GM23338 (cell line): ENCODE results near the gene RPL3. TPM values are rescaled to one million over a fixed set of nuclear protein-coding genes. Genes with fewer than 3 reads are reported as not detected.

Experiments
- ATAC-seq: fragments of 200-7000 bp; cut with Tn5 transposase; 3 replicates; pipeline ENCODE4 v1.9.1; 2020
- DNase-seq: peaks from one replicate; pipeline ENCODE4 v3.0.0-alpha.2; 2015; ENCODE audit warnings: low spot score
- H2AFZ ChIP-seq: fragments of 200-600 bp; sonication (generic); 2 replicates; pipeline ENCODE4 v1.8.0; 2016; ENCODE audit warnings: antibody characterized with exemption, mild to moderate bottlenecking, moderate library complexity
- H3F3A ChIP-seq: fragments of 200-600 bp; sonication (generic); replicated peaks from 2 replicates; pipeline ENCODE4 v1.8.0; 2017; ENCODE audit warnings: antibody characterized with exemption, mixed run types, low read depth
- H3K27ac ChIP-seq: fragments of 200-600 bp; sonication (generic); 2 replicates; pipeline ENCODE4 v1.6.1; 2016; ENCODE audit warnings: low read depth
- H3K27me3 ChIP-seq: fragments of 200-600 bp; sonication (generic); 2 replicates; pipeline ENCODE4 v1.8.0; 2016; ENCODE audit warnings: mild to moderate bottlenecking, mixed run types, moderate library complexity; ENCODE audit not compliant: insufficient read depth
- H3K36me3 ChIP-seq: fragments of 200-600 bp; sonication (generic); 2 replicates; pipeline ENCODE4 v1.8.0; 2016; ENCODE audit warnings: mild to moderate bottlenecking; ENCODE audit not compliant: insufficient read depth
- H3K4me1 ChIP-seq: fragments of 200-600 bp; sonication (generic); 2 replicates; pipeline ENCODE4 v1.8.0; 2016; ENCODE audit warnings: mild to moderate bottlenecking, moderate library complexity; ENCODE audit not compliant: insufficient read depth
- H3K4me2 ChIP-seq: fragments of 200-600 bp; sonication (generic); 2 replicates; pipeline ENCODE4 v1.7.1; 2017; ENCODE audit warnings: mixed run types
- H3K4me3 ChIP-seq: fragments of 200-600 bp; sonication (generic); 2 replicates; pipeline ENCODE4 v1.6.1; 2016; ENCODE audit warnings: mixed run types
- H3K79me2 ChIP-seq: fragments of 200-600 bp; sonication (generic); replicated peaks from 2 replicates; pipeline ENCODE4 v1.8.0; 2017; ENCODE audit warnings: mild to moderate bottlenecking; ENCODE audit not compliant: insufficient read depth
- H3K9me2 ChIP-seq: fragments of 200-600 bp; sonication (generic); 2 replicates; pipeline ENCODE4 v1.8.0; 2017; ENCODE audit not compliant: insufficient read depth
- H4K20me1 ChIP-seq: fragments of 200-600 bp; sonication (generic); replicated peaks from 2 replicates; pipeline ENCODE4 v1.8.0; 2017; ENCODE audit warnings: mild to moderate bottlenecking; ENCODE audit not compliant: insufficient read depth
- H3K27ac Mint-ChIP-seq: 2 replicates; pipeline ENCODE4 v1.8.0; 2020; ENCODE audit warnings: inconsistent platforms, mild to moderate bottlenecking, moderate library complexity, mixed read lengths
- H3K27me3 Mint-ChIP-seq: 3 replicates; pipeline ENCODE4 v1.8.0; 2022; ENCODE audit warnings: low read depth, mild to moderate bottlenecking, moderate library complexity, mixed read lengths, inconsistent platforms; ENCODE audit not compliant: insufficient read depth, poor library complexity
- H3K36me3 Mint-ChIP-seq: 3 replicates; pipeline ENCODE4 v1.8.0; 2021; ENCODE audit warnings: low read depth, mild to moderate bottlenecking, inconsistent platforms, moderate library complexity, mixed read lengths
- H3K4me1 Mint-ChIP-seq: 3 replicates; pipeline ENCODE4 v1.8.0; 2020; ENCODE audit warnings: mild to moderate bottlenecking, inconsistent platforms, mixed read lengths
- H3K4me3 Mint-ChIP-seq: 3 replicates; pipeline ENCODE4 v1.8.0; 2021; ENCODE audit warnings: moderate library complexity, mild to moderate bottlenecking, inconsistent platforms, mixed read lengths
- H3K9me3 Mint-ChIP-seq: 3 replicates; pipeline ENCODE4 v1.8.0; 2020; ENCODE audit warnings: moderate library complexity, mild to moderate bottlenecking, inconsistent platforms, mixed read lengths
- CTCF ChIP-seq, 2 experiments: fragments of 200-600 bp in 1 of 2; sonication (generic) in 1 of 2; conservative IDR thresholded peaks; 2 replicates each; pipeline versions ENCODE4 v1.5.1 to v1.6.1; 2016 to 2017; ENCODE audit warnings: antibody characterized with exemption in 2 of 2, low read depth in 2 of 2, mild to moderate bottlenecking in 2 of 2, moderate library complexity in 1 of 2
- EZH2 ChIP-seq: fragments of 200-600 bp; sonication (generic); IDR thresholded peaks from one replicate; pipeline ENCODE4 v1.8.0; 2017; ENCODE audit warnings: antibody characterized with exemption, mild to moderate bottlenecking, low read depth; ENCODE audit not compliant: unreplicated experiment
- JUNB ChIP-seq: IDR thresholded peaks from one replicate; pipeline ENCODE4 v1.6.1; 2016; ENCODE audit warnings: antibody characterized with exemption; ENCODE audit not compliant: unreplicated experiment
- NANOG ChIP-seq: IDR thresholded peaks from 2 replicates; pipeline ENCODE4 v1.6.1; 2016; ENCODE audit warnings: antibody characterized with exemption, borderline replicate concordance
- POLR2AphosphoS5 ChIP-seq: IDR thresholded peaks from 2 replicates; pipeline ENCODE4 v1.6.1; 2016; ENCODE audit warnings: antibody characterized with exemption, low read depth
- REST ChIP-seq: IDR thresholded peaks from one replicate; pipeline ENCODE4 v1.6.1; 2018; ENCODE audit warnings: antibody characterized with exemption; ENCODE audit not compliant: unreplicated experiment
- STAT1 ChIP-seq: IDR thresholded peaks from one replicate; pipeline ENCODE4 v1.6.1; 2016; ENCODE audit warnings: antibody characterized with exemption; ENCODE audit not compliant: unreplicated experiment
- ZNF331 ChIP-seq: fragments of 250-450 bp; sonication (Bioruptor Pico); IDR thresholded peaks from 2 replicates; pipeline ENCODE4 v1.5.0; 2020; ENCODE audit warnings: low read depth, mild to moderate bottlenecking, moderate library complexity
- ZNF462 ChIP-seq: fragments of 250-450 bp; sonication (Bioruptor Pico); IDR thresholded peaks from 2 replicates; pipeline ENCODE4 v1.5.0; 2020; ENCODE audit warnings: mild to moderate bottlenecking, moderate library complexity
- polyA plus RNA-seq: library from polyadenylated mRNA; unstranded; fragments of >200 nt; fragmentation: Nextera tagmentation; extraction: Ambion mirVana; gene quantifications from 2 replicates; pipeline ENCODE4 v1.2.1, GENCODE V29; 2016
- total RNA-seq: library from RNA; depleted of rRNA; stranded (reverse); fragments of >200 nt; shearing (Covaris generic); gene quantifications from 2 replicates; pipeline ENCODE4 v1.2.3, GENCODE V29; 2014

Gene RPL3
- total and polyA plus RNA-seq, 2 experiments from 2014 or later, result 1,983 to 3,244 TPM

- DNase-seq, result no peak
- Histone ChIP-seq H3F3A (no peaks in the 10 kb centered on the region), H4K20me1 (no peaks in the 10 kb centered on the region; the same call in 1 of the 2 replicates), H3K4me3 (no peak overlapping the region), H3K27me3 (no peaks in the 10 kb centered on the region), H3K36me3 (no peaks in the 10 kb centered on the region), H2AFZ (no peak overlapping the region), H3K9me2 (no peaks in the 10 kb centered on the region), H3K27ac (no peak overlapping the region), H3K79me2 (peaks cover 4% of the 10 kb centered on the region; the same call in 1 of the 2 replicates), H3K4me1 (peaks cover 26% of the 10 kb centered on the region), H3K4me2 (no peak overlapping the region)
- no peak overlapping the region for H3K4me3 Mint-ChIP-seq
- no peaks in the 10 kb centered on the region for H3K9me3 Mint-ChIP-seq
- H3K4me1 Mint-ChIP-seq, result peaks cover 44% of the 10 kb centered on the region
- peaks cover 14% of the 10 kb centered on the region for H3K27me3 Mint-ChIP-seq
- ATAC-seq, result no peak
- no peaks in the 10 kb centered on the region; the same call in 2 of the 3 replicates for H3K36me3 Mint-ChIP-seq
- H3K27ac Mint-ChIP-seq, result no peak overlapping the region
- TF ChIP-seq CTCF (conservative IDR thresholded peaks at IDR 0.05; ENCODE audit: low read depth in 2 of 2), result no peak
- TF ChIP-seq POLR2AphosphoS5, result no peak
- TF ChIP-seq ZNF462 (CRISPR knock-in tag), result no peak
- TF ChIP-seq ZNF331 (CRISPR knock-in tag), result no peak
- TF ChIP-seq JUNB, result no peak
- no peak for TF ChIP-seq EZH2
- no peak for TF ChIP-seq REST
- no peak for TF ChIP-seq STAT1
- no peak for TF ChIP-seq NANOG
Measured at GRCh38 chr22:39365492-39365780, 46.0 kb upstream of the RPL3 start.
